ENCODE results near the gene PRKCB. TPM values are rescaled to one million over a fixed set of nuclear protein-coding genes. Genes with fewer than 3 reads are reported as not detected.
"Not testable (repeated sequence)": the region's sequence is repeated elsewhere in the genome, so short reads cannot be mapped to it uniquely, and the experiment has no call there.

Gene PRKCB
- polyA plus RNA-seq, 4 donors, result 4.2 to 7.7 (median 5.0) TPM

- DNase-seq (ENCODE audit: low read depth in 4 of 4, low spot score in 3 of 4), result no peak
These were observed 95.4 kb downstream of the PRKCB start for GRCh38 chr16:23931199-23931598.

GRCh38 chr16:23933650-23934049, 97.9 kb downstream of the PRKCB start:
- DNase-seq (ENCODE audit: low read depth in 4 of 4, low spot score in 3 of 4), result not testable (repeated sequence)

GRCh38 chr16:23934610-23935236, 98.9 kb downstream of the PRKCB start:
- no peak for DNase-seq (ENCODE audit: low read depth in 4 of 4, low spot score in 3 of 4)

DNA sequence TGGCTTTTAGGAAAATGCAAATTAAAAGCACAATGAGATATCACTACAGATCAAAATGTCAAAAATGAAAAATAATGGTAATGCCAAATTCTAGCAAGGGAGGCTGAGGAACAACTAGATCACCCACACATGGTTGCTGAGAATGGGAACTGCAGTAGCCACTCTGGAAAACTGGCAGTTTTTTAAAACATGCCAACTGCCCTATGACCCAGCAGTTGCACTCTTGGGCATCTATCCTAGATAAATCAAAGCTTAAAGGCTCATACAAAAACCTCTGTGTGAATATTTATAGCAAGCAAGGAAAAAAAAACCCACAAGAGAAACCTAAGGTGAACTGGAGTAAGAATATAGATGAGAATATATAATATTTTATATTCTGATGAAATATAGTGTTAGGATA, 104.3 kb downstream of the PRKCB start:
- DNase-seq (ENCODE audit: low read depth in 4 of 4, low spot score in 3 of 4), result no peak

- no peak for DNase-seq (ENCODE audit: low read depth in 4 of 4, low spot score in 3 of 4)
These were observed 105.2 kb downstream of the PRKCB start for GRCh38 chr16:23941025-23941424.

- DNase-seq (ENCODE audit: low read depth in 4 of 4, low spot score in 3 of 4), result no peak
These were observed 106.3 kb downstream of the PRKCB start for GRCh38 chr16:23941963-23942564.

DNA sequence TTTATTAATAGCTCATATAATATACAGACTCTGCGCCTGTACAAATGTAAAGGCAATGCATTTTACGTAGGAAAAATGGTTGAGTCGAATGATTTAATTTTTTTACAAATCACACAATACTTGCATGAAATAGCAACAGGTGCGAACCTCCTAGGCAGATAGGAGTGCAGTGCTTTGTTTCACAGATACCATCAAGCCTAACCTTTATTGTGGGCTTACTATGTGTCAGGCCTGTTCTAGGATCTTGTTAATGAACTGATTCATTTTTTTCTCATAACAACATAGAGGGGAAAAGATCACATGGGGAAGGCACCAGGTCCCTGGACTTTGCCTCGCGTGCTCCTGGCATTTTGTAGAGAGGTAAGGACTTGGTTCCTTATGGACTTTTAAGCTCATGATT, 107.8 kb downstream of the PRKCB start:
- no peak for DNase-seq (ENCODE audit: low read depth in 4 of 4, low spot score in 3 of 4)

DNA sequence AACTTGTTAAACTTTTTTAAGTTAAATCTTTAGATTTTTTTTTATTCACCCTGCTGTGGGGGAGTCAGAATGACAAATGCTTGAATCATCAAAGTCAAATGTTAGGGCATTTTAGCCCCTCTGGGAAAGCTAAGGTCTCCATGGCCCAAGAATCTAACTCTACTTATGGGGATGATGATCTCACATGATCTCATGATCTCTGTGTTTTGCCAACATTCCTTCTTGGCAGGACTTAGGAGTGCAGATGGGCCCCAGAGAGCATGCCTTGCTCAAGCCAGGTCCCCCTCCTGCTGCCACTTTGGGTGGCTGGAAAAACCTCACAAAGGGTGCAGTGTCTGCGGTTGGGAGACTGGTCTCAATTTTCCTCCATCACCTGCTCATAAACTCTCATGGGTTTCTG, 108.6 kb downstream of the PRKCB start:
- DNase-seq (ENCODE audit: low read depth in 4 of 4, low spot score in 3 of 4), result no peak

DNA sequence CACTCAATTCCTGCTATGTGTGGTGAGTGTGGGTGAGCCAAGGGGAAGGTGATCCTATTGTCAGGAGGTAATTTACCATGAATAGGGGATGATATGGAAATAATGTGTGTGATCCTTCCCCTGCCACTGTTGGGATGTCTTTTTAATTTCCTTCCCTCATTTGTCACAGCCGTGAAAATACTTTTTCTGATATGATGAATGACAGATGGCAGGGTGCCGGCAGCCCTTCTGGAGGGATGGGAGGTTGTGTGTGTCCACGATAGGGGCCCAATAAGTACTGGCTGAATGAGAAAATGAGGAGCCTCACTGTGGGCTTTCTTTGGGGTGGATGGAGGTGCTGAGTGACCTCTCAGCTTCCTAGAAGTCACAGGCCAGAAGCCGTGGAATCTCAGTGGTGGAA, 109.5 kb downstream of the PRKCB start:
- no peak for DNase-seq (ENCODE audit: low read depth in 4 of 4, low spot score in 3 of 4)

- no peak for DNase-seq (ENCODE audit: low read depth in 4 of 4, low spot score in 3 of 4)
These were observed 112.1 kb downstream of the PRKCB start for GRCh38 chr16:23947838-23948237.

- DNase-seq (ENCODE audit: low read depth in 4 of 4, low spot score in 3 of 4), result no peak
These were observed 113.2 kb downstream of the PRKCB start for GRCh38 chr16:23948949-23949411.

DNA sequence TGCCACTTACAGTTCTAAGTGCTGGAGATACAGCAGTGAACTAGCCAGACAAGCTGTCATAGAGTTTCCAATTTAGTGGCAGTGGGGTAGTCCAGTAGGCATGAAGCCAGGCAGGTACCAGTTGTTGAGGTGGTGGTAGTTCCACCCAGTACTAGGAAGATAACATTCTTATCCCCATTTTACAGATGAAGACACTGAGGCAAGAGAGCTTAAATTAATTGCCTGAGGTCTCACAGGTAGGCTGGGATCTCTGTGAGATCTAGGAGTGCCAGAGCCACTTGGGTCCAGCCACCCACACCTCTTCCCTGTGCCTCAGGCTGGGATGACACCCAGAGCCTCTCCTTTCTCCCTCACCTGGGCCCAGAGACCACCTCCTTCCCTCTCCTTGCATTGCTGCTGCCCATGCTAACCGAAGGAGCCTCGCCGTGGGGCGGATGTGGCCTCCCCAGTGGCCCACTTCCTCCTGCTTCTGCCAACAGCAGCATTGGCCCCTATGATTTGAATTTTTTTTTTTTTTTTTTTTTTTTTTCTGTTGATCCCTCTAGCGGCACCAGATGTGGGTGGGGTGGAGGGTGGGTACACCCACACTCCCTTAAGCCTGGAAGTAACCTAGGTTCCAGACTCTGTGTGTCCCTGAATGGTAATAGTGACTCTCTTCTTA, 114.0 kb downstream of the PRKCB start:
- no peak for DNase-seq (ENCODE audit: low read depth in 4 of 4, low spot score in 3 of 4)

GRCh38 chr16:23950291-23950894, 114.6 kb downstream of the PRKCB start:
- no peak for DNase-seq (ENCODE audit: low read depth in 4 of 4, low spot score in 3 of 4)

DNA sequence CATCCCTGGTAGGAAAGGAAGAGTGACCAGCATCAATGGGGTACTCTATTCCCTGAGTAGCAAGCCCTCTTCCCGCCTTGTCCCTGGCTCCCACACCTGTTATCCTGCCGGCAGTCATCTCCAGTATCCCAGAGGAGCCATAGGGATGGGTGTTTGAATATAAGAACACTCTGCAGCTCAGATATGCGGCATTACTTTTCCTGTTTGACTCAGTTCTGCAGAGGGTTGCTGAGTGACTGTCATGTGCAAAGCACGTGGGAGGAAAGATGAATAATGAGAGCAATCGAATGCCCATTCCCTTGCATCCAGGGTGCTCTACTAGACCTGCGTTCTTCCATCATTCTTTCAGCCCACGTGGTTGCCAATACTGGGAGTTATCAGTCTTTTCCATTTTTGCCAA, 115.1 kb downstream of the PRKCB start:
- DNase-seq (ENCODE audit: low read depth in 4 of 4, low spot score in 3 of 4), result no peak

DNA sequence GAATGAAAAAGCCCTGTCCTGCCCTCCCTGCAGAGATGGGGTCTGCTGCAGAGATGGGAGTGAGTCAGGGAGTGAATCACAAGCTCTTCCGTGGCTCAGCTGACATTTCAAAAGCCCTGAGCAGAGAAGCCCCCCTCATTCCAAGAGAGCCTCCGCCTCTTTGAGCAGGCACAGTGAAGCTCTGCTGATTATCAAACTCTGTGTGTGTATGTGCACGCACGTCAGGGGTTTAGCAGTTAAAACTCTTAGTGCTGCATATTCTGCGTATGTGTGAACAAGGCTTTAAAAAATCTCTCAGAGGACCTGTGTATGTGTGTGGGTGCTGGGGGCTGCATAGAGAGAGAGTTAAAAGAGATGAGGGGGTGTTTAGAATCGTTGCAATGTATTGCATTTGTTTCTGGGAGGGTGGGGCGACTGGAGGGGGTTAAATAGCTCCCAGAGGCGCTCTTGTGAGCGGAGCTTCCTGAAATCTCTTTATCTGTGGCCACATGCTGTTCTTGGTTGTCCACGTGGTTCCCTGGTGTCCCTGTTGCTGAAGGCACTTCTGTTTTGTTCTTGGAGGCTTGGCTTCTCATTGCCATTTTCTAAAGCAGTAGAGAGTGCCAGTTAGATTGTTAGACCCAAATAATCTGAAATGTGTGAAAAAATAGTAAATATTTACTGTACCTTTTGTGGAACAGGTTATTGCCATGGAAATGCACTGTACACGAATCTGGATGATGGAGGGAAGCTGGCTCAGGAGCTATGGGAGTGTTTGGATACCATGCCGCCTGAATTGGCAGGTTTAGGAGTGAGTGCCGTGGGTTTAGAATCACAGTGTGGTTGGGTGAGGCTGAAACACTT, 116.6 kb downstream of the PRKCB start:
- DNase-seq (ENCODE audit: low read depth in 4 of 4, low spot score in 3 of 4), result no peak

DNA sequence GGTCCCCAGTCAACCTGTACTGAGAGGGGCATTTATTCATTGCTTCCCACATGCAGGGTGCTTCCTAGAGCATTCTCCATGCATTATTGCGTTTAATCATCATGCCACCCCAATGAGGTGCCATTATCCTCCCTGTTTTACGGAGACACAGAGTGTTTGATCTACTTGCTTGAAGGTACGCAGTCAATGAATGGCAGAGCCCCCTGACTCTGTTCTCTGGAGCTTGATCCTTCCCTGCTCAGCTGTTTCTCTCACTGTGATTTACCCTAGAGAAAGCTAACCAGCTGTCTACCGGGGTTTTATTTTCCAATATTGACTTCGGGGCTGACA, 117.2 kb downstream of the PRKCB start:
- no peak for DNase-seq (ENCODE audit: low read depth in 4 of 4, low spot score in 3 of 4)

- DNase-seq (ENCODE audit: low read depth in 4 of 4, low spot score in 3 of 4), result no peak
These were observed 117.7 kb downstream of the PRKCB start for GRCh38 chr16:23953476-23953875.

- DNase-seq (ENCODE audit: low read depth in 4 of 4, low spot score in 3 of 4), result no peak
These were observed 119.3 kb downstream of the PRKCB start for GRCh38 chr16:23955088-23955487.

DNA sequence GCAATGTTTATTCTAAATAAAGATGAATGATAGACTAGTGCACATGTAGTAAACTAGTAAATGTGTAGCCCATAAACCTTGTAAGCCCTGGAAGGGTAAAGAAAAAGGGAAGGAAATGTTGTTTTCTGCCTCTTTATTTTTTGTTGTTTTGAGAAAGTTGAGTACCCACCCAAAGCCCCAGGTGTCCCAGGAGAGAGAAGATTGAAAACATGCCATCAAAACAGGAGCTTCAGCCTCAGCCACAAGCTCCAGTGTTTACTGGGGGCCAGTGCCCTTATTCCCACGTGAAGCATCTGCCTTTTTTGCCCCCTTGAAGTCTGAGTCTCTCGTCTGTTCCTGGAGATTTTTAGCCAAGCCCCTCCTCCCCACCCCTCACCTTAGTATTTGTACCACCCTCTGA, 121.5 kb downstream of the PRKCB start:
- no peak for DNase-seq (ENCODE audit: low read depth in 4 of 4, low spot score in 3 of 4)

DNA sequence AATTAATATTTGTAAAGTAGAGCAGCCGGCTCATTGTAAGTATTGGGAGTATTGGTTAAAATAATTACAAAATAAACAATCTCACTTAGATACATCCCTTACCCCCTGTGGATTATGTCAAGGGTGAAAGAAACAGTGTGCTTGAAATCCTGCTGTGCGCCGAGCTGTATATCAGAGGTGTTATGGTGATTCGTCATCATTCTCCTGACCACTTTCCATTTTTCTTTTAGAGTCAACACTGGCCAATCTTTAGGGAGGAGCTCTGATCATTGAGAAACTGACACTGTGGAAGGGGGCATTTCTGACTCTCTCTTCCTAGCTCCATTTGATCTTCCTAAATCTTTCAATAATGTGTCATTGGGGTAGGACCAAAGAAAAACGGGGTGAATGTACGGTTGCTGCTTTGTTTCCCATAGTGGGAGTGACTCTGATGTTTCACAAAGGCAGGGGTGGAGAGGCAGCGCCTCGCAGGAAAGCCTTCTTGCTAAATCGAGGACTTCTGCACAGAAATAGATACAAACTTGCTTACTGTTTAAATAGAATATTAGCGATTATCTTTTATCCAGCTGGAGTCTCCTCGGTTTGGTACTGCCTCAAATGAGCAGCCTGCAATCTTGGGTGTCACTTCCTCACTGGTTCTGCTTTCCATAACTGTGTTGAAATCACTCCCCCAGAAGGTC, 123.4 kb downstream of the PRKCB start:
- no peak for DNase-seq (ENCODE audit: low read depth in 4 of 4, low spot score in 3 of 4)

DNA sequence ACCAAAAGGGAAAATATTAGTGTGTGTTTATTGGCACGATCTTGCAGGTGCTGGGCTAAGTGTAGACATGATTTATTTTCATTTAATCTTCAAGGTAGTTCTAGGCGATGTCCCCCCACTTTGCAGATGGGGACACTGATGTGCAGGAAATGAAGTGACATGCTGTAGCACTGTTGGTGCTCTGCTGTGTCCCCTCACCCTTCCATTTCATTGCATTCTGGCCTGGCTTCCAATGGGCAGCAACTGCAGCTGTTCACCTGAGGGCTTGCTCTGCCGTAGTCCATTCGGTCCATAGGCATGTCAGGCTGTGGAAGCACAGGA, 123.9 kb downstream of the PRKCB start:
- no peak for DNase-seq (ENCODE audit: low read depth in 4 of 4, low spot score in 3 of 4)

Measured in left renal pelvis (tissue), 4 donors.